GM18517 (cell line): ENCODE data around the gene TIMM22.
"Not testable (repeated sequence)": the region's sequence is repeated elsewhere in the genome, so short reads cannot be mapped to it uniquely, and the experiment has no call there.

Experiments
- ATAC-seq: cut with Tn5 transposase; IDR thresholded peaks from one replicate; pipeline ENCODE4 v1.9.1; 2021; ENCODE audit warnings: mild to moderate bottlenecking, moderate library complexity; ENCODE audit not compliant: unreplicated experiment

The TIMM22 gene

DNA sequence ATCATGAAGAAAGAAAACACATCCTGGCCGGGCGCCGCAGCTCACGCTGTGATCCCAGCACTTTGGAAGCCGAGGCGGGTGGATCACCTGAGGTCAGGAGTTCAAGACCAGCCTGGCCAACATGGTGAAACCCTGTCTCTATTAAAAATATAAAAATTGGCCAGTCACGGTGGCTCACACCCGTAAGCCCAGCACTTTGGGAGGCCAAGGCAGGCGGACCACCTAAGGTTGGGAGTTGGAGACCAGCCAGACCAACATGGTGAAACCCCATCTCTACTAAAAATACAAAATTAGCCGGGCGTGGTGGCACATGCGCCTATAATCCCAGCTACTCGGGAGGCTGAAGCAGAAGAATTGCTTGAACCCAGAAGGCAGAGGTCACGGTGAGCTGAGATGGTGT lies 25.1 kb upstream of the TIMM22 start:
- not testable (repeated sequence) for ATAC-seq

DNA sequence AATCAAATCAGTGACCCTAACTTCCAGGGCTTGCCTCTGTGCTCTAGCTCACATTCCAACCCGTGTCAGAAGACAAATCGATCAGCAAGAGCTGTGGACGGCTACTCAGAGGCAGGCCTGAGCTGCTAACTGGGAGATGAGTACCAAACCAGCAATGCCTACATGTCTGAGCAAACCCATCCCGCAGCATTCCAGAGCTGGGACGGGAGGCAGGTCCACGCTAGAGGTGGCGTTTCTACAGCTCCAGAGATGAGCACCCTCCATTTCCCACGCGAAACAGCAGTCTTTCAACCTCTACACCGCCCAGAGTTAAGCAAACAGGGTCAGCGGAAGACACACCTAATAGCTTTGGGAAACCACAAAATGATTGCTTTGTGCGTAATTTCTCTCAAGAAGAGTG lies 23.9 kb upstream of the TIMM22 start:
- no peak for ATAC-seq

GRCh38 chr17:974778-975177 lies 22.2 kb upstream of the TIMM22 start:
- not testable (repeated sequence) for ATAC-seq

GRCh38 chr17:975371-975915 lies 21.5 kb upstream of the TIMM22 start:
- no peak for ATAC-seq

DNA sequence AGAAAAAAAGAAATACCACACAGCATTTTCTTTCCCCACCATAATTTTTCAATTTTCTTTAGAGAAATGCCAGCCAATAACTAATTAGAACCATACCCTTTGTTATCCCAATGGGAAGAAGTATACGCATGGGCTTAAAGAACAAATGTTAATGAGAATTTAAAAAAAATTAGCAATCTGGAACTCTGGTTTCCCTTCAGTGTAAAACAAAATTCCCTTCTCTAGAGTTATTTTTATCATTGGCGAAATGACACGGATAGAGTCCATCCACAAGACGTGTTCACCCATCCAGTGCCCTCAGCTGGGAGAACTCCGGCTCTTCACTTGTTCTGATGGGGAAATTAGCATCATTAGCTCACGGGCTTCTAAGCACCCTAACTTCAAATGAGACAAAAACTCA lies 20.6 kb upstream of the TIMM22 start:
- no peak for ATAC-seq

DNA sequence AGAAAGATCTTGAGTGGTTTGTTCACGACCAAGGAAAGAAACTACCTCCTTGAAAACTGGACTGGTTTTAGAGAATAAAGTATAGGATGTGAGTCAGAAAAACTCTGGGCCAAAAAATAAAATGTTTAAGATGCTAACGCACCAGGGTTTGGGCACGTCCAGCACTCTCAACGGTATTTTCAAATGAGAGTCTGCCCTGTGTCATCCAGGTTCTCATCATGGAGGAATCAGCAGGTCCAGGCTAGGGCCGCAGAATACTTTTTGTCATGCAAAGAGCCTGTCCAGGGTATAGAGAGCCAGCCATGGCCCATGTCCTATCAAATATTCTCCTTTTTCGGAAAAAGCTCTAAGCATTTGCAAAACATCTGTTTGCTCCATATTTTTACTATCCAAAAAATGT lies 19.8 kb upstream of the TIMM22 start:
- ATAC-seq = no peak

GRCh38 chr17:978103-979093 lies 18.5 kb upstream of the TIMM22 start:
- no peak for ATAC-seq

GRCh38 chr17:979212-979538 lies 17.8 kb upstream of the TIMM22 start:
- ATAC-seq = no peak

GRCh38 chr17:979539-980405 lies 17.2 kb upstream of the TIMM22 start, which contains the start of gene NXN:
Gene NXN, minus strand, starts transcription at chr17:979776.
- ATAC-seq = no peak

DNA sequence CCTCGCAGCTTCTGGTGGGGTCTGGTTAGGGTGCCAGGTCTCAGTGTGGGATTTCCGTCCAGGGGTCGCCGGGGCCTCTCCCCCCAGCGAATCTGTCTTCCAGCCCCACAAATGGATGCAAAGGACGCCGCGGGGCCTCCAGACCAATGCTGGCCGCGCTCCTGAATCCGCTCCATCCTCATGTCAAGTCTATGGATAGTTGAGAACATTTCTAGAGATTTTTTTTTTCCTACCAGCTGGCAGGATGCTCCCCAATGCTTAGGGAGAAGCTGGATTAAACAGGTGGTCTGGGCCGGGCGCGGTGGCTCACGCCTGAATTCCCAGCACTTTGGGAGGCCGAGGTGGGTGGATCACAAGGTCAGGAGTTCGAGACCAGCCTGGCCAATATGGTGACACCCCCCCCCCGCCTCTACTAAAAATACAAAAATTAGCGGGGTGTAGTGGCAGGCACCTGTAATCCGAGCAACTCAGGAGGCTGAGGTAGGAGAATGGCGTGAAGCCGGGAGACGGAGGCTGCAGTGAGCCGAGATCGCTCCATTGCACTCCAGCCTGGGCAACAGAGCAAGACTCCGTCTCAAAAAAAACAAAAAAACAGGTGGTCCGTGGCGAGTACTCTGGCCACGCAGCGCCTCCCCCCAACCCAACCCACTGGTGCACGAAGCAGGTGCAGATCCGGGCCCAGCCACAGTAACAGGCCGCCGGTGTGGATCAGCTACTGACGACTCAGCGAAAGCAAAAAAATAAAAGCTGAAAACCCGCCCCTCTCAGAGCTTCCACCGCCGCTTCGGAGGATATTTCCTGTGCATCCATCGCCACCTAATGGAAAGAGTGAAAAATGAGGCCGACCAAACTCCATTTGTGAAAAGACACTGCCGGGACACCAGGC lies 16.3 kb upstream of the TIMM22 start:
- ATAC-seq = no peak

DNA sequence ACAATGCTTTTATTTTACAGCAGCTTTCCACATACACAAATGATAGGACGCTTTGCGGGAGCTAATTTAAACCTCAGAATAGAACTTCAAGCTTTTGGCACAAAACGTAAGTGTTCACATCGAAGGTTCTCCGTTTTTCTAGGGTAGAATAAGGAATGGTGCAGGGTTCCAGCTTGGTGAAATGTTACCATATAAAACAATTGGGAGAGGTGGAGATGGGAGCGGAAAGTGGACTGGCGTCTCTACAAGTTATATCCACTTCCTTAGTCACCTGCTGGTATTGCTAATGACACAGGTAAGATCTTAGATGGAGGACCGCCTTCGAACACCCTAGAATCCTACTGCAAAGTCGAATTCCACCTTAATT lies 15.7 kb upstream of the TIMM22 start:
- ATAC-seq = no peak

DNA sequence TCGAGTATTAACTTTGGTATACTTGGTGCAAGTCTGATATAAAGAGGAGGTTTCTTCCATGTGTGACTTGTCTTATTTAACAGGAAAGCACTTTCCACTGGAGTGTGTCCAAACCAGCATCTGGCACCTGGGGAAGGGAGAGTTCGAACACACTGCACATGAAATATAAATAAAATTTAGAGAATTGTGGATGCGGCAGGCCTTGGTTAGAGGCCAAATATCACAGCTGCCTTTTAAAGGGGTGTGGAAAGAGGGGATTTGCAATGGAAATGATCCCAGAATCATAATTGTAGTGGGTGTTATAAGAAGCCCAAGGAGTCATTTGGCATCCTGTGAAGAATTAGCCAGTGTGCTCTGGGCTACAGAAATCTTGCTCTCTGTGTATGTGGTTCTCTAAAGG lies 13.0 kb upstream of the TIMM22 start:
- no peak for ATAC-seq

GRCh38 chr17:986322-986929 lies 10.5 kb upstream of the TIMM22 start:
- ATAC-seq = no peak

- ATAC-seq = no peak
Measured at GRCh38 chr17:987931-988330, 9.0 kb upstream of the TIMM22 start.

DNA sequence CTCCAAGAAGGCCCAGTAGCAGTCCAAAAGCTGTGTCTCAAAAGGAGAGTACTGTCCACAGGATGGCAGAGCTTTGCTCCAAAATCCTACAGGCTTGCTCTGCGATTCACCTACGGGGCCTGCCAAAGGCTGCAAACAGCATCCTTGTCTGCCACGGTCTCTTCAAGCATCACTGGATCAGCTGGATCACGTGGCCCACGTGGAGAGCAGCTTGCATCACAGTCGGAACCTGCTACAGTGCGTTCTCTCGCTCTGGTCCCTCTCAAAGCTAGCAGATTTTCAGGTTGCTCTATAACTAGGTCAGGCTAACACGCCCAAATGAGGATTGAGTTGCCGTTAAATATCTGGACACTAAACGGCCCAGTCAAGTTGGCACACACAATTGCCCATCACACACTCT lies 8.4 kb upstream of the TIMM22 start:
- ATAC-seq = no peak

- ATAC-seq = no peak
Measured at GRCh38 chr17:992933-993332, 4.0 kb upstream of the TIMM22 start.

- not testable (repeated sequence) for ATAC-seq
Measured at GRCh38 chr17:995324-995723, 1.6 kb upstream of the TIMM22 start.

DNA sequence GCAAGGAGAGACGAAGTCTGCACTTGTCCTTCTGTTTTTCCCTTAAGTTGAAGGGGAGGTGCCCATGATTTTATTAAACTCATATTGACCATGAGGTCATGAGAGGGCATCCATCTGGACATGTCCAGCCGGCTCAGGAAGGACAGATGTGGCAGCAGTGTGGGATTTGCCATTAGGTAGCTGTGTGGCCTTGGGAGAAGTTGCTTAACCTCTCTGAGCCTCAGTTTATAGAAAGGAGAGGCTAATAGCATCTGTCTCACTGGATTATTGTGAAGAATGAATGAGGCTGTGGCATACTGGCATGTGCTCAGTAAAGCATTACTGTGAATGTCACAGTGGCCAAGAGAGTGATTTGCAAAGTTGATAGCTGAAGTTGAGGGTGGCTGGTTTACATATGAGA lies 1.2 kb downstream of the TIMM22 start:
- no peak for ATAC-seq

GRCh38 chr17:1000597-1001461 lies 3.9 kb downstream of the TIMM22 start:
- ATAC-seq = no peak
